WTC11 (cell line): ENCODE results near the gene ROBO1. TPM values are rescaled to one million over a fixed set of nuclear protein-coding genes. Genes with fewer than 3 reads are reported as not detected.

Experiments
- ATAC-seq: fragments of 200-7000 bp; cut with Tn5 transposase; 2 replicates; pipeline ENCODE4 v1.10.0; 2021; ENCODE audit warnings: mild to moderate bottlenecking, moderate library complexity
- CTCF ChIA-PET: fragments of 300-600 bp; sonication (Branson Sonifier 250); formaldehyde crosslinking; loops from one replicate; lab custom pipeline; 2021; ENCODE audit warnings: antibody characterized with exemption; lab: Charles Lee
- POLR2A ChIA-PET: fragments of 350-600 bp; sonication (Branson Sonifier 250); formaldehyde crosslinking; loops from one replicate; lab custom pipeline; 2021; ENCODE audit warnings: antibody characterized with exemption; lab: Charles Lee
- DNase-seq: peaks from one replicate; pipeline ENCODE4 v3.0.0; 2021; ENCODE audit warnings: low spot score
- H3K27ac Mint-ChIP-seq: 2 replicates; pipeline ENCODE4 v1.8.0; 2021; ENCODE audit warnings: mixed read lengths
- H3K27me3 Mint-ChIP-seq: 2 replicates; pipeline ENCODE4 v1.8.0; 2021; ENCODE audit warnings: low read depth, mild to moderate bottlenecking, moderate library complexity, mixed read lengths
- H3K36me3 Mint-ChIP-seq: 2 replicates; pipeline ENCODE4 v1.8.0; 2021; ENCODE audit warnings: mixed read lengths
- H3K4me1 Mint-ChIP-seq: 2 replicates; pipeline ENCODE4 v1.8.0; 2022; ENCODE audit warnings: mixed read lengths
- H3K4me3 Mint-ChIP-seq: 2 replicates; pipeline ENCODE4 v1.8.0; 2021; ENCODE audit warnings: mild to moderate bottlenecking, moderate library complexity, mixed read lengths
- H3K9me3 Mint-ChIP-seq: 2 replicates; pipeline ENCODE4 v1.8.0; 2021; ENCODE audit warnings: mixed read lengths
- AFF4 ChIP-seq: sonication (generic); formaldehyde crosslinking; IDR thresholded peaks from 2 replicates; pipeline ENCODE4 v1.8.1; 2023; ENCODE audit warnings: mild to moderate bottlenecking, missing genetic modification reagents, borderline replicate concordance
- ARID4B ChIP-seq: sonication (generic); formaldehyde crosslinking; IDR thresholded peaks from 2 replicates; pipeline ENCODE4 v1.8.0; 2023; ENCODE audit warnings: missing genetic modification reagents, mild to moderate bottlenecking, borderline replicate concordance
- CBFB ChIP-seq: sonication (generic); formaldehyde crosslinking; IDR thresholded peaks from 2 replicates; pipeline ENCODE4 v1.8.1; 2022; ENCODE audit warnings: mild to moderate bottlenecking, low read depth, missing genetic modification reagents
- FOXK1 ChIP-seq: sonication (generic); formaldehyde crosslinking; IDR thresholded peaks from 2 replicates; pipeline ENCODE4 v1.8.0; 2022; ENCODE audit warnings: mild to moderate bottlenecking, moderate library complexity, missing genetic modification reagents
- GRHL2 ChIP-seq: fragments of 250-450 bp; sonication (Bioruptor Pico); IDR thresholded peaks from 2 replicates; pipeline ENCODE4 v1.8.0; 2022; ENCODE audit warnings: mild to moderate bottlenecking, moderate library complexity; ENCODE audit not compliant: insufficient replicate concordance, severe bottlenecking
- IRF1 ChIP-seq: sonication (generic); formaldehyde crosslinking; IDR thresholded peaks from 2 replicates; pipeline ENCODE4 v1.8.0; 2023; ENCODE audit warnings: missing genetic modification reagents
- KAT7 ChIP-seq: sonication (generic); formaldehyde crosslinking; IDR thresholded peaks from 2 replicates; pipeline ENCODE4 v1.8.1; 2023; ENCODE audit warnings: missing genetic modification reagents, mild to moderate bottlenecking, borderline replicate concordance
- MLX ChIP-seq: sonication (generic); formaldehyde crosslinking; IDR thresholded peaks from 2 replicates; pipeline ENCODE4 v1.8.1; 2023; ENCODE audit warnings: mild to moderate bottlenecking, missing genetic modification reagents, moderate library complexity
- NFYB ChIP-seq: sonication (generic); formaldehyde crosslinking; conservative IDR thresholded peaks from 2 replicates; pipeline ENCODE4 v1.8.0; 2022; ENCODE audit warnings: low read depth, missing genetic modification reagents
- NR1H2 ChIP-seq: sonication (generic); formaldehyde crosslinking; IDR thresholded peaks from 2 replicates; pipeline ENCODE4 v1.9.0; 2021; ENCODE audit warnings: mild to moderate bottlenecking, moderate library complexity, missing genetic modification reagents
- NR3C1 ChIP-seq: sonication (generic); formaldehyde crosslinking; conservative IDR thresholded peaks from 2 replicates; pipeline ENCODE4 v1.8.1; 2023; ENCODE audit warnings: low read depth, mild to moderate bottlenecking, missing genetic modification reagents
- RORB ChIP-seq: fragments of 250-450 bp; sonication (Bioruptor Pico); IDR thresholded peaks from 2 replicates; pipeline ENCODE4 v1.9.0; 2021; ENCODE audit warnings: mild to moderate bottlenecking
- TCF7 ChIP-seq: sonication (generic); formaldehyde crosslinking; IDR thresholded peaks from 2 replicates; pipeline ENCODE4 v1.8.0; 2022; ENCODE audit warnings: mild to moderate bottlenecking, low read depth, missing genetic modification reagents, moderate library complexity
- TP53 ChIP-seq: sonication (generic); formaldehyde crosslinking; IDR thresholded peaks from 2 replicates; pipeline ENCODE4 v1.8.1; 2023; ENCODE audit warnings: mild to moderate bottlenecking, missing genetic modification reagents
- ZNF219 ChIP-seq: sonication (generic); formaldehyde crosslinking; IDR thresholded peaks from 2 replicates; pipeline ENCODE4 v1.8.0; 2023; ENCODE audit warnings: missing genetic modification reagents, mild to moderate bottlenecking, borderline replicate concordance
- ZNF263 ChIP-seq: sonication (generic); formaldehyde crosslinking; IDR thresholded peaks from 2 replicates; pipeline ENCODE4 v1.8.1; 2022; ENCODE audit warnings: low read depth, mild to moderate bottlenecking, moderate library complexity, missing genetic modification reagents
- ZNF416 ChIP-seq: fragments of 250-450 bp; sonication (Bioruptor Pico); IDR thresholded peaks from 2 replicates; pipeline ENCODE4 v1.9.0; 2021; ENCODE audit warnings: mild to moderate bottlenecking, inconsistent platforms
- ZNF423 ChIP-seq: fragments of 250-450 bp; sonication (Bioruptor Pico); IDR thresholded peaks from 2 replicates; pipeline ENCODE4 v2.1.2; 2022; ENCODE audit warnings: mild to moderate bottlenecking, moderate library complexity
- total RNA-seq: library from RNA; stranded (reverse); gene quantifications from 3 replicates; pipeline ENCODE4 v1.2.3, GENCODE V29; 2021

The ROBO1 gene
- total RNA-seq, 1 experiment from 2014 or later = 90.9 TPM

- TF ChIP-seq AFF4 (CRISPR knock-in tag) (no peak), ZNF416 (CRISPR knock-in tag) (no peak), KAT7 (CRISPR knock-in tag) (no peak), TCF7 (no peak), CBFB (CRISPR knock-in tag) (no peak), FOXK1 (CRISPR knock-in tag) (no peak), NR1H2 (no peak), ARID4B (no peak)
- Mint-ChIP-seq H3K4me1 (no peaks in the 10 kb centered on the region), H3K4me3 (no peak overlapping the region), H3K27me3 (no peaks in the 10 kb centered on the region), H3K27ac (no peak overlapping the region), H3K9me3 (no peaks in the 10 kb centered on the region), H3K36me3 (no peaks in the 10 kb centered on the region)
- ATAC-seq = no peak
- DNase-seq = no peak
- POLR2A ChIA-PET = no interaction called here
- CTCF ChIA-PET = no interaction called here
These were observed 1022.0 kb downstream of the ROBO1 start for GRCh38 chr3:78745847-78746246.

GRCh38 chr3:78742491-78742890 is 1025.3 kb downstream of the ROBO1 start:
- ChIA-PET CTCF (interaction anchor here (1.0 kb wide), 1 partner anchor 12 kb away, joined by 4 read pairs; no protein-coding TSS in a partner anchor), POLR2A (no interaction called here)
- no peak for DNase-seq
- no peaks in the 10 kb centered on the region for H3K27me3 Mint-ChIP-seq
- peaks cover 11% of the 10 kb centered on the region for H3K4me1 Mint-ChIP-seq
- H3K4me3 Mint-ChIP-seq = no peak overlapping the region
- ATAC-seq = no peak
- H3K36me3 Mint-ChIP-seq = no peaks in the 10 kb centered on the region
- no peak overlapping the region for H3K27ac Mint-ChIP-seq
- H3K9me3 Mint-ChIP-seq = no peaks in the 10 kb centered on the region
- TF ChIP-seq MLX (no peak), NFYB (CRISPR knock-in tag) (no peak), ZNF423 (CRISPR knock-in tag) (no peak), ZNF263 (CRISPR knock-in tag) (no peak), ZNF219 (CRISPR knock-in tag) (no peak), RORB (CRISPR knock-in tag) (no peak), GRHL2 (CRISPR knock-in tag) (no peak), TP53 (CRISPR knock-in tag) (no peak), NR3C1 (CRISPR knock-in tag) (no peak), IRF1 (CRISPR knock-in tag) (no peak)
- TF ChIP-seq, all 79 proteins: peak for 0
